GM12875 (cell line): ENCODE data around the gene CSF1.

Experiments used
- H3K4me3 ChIP-seq: one replicate; pipeline ENCODE4 v1.5.1; 2011; ENCODE audit warnings: low read depth, low read length, control low read depth
- TF ChIP-seq, protein P1 (sequence below): IDR thresholded peaks from 2 replicates; pipeline ENCODE4 v1.5.1; 2011; ENCODE audit warnings: low read depth, mild to moderate bottlenecking, control low read depth, inconsistent platforms, low read length, moderate library complexity, borderline replicate concordance; ENCODE audit not compliant: insufficient read depth

The CSF1 gene

DNA sequence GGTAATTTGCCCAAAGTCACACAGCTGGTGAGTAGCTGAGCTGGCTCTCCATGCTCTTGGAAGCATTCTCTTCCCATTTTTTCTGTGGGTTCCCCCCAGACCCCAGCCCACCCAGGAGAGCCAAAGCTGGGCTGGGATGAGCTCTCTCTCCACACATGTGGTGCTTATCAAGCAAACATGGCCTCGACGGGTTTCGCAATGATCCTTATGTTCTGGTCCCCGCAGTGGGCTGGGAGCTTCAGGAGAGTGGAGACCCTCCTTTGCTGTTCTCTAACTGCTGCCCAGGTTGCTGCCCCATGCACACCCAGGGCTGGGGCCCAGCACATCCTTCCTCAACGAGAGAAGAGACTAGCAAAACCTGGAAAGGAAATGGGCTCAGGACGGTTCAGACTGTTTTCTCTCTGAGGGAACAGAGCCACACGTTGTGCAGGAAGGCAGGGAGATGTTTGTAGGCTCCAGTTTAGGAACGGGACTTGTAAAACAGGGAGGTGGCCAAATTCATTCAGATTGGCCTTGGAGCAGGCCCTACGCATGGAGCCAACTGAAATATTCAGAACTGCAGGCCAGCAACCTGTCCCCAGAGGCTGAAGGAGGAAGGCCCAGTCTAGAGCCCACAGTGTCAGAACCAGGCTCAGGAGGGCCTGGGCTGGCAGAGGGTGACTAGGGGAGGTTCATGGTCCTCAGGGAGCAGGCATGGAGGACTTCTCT, 27.2 kb upstream of the CSF1 start:
- no peak overlapping the region for H3K4me3 ChIP-seq
- TF ChIP-seq, protein P1, sequence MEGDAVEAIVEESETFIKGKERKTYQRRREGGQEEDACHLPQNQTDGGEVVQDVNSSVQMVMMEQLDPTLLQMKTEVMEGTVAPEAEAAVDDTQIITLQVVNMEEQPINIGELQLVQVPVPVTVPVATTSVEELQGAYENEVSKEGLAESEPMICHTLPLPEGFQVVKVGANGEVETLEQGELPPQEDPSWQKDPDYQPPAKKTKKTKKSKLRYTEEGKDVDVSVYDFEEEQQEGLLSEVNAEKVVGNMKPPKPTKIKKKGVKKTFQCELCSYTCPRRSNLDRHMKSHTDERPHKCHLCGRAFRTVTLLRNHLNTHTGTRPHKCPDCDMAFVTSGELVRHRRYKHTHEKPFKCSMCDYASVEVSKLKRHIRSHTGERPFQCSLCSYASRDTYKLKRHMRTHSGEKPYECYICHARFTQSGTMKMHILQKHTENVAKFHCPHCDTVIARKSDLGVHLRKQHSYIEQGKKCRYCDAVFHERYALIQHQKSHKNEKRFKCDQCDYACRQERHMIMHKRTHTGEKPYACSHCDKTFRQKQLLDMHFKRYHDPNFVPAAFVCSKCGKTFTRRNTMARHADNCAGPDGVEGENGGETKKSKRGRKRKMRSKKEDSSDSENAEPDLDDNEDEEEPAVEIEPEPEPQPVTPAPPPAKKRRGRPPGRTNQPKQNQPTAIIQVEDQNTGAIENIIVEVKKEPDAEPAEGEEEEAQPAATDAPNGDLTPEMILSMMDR: no peak

DNA sequence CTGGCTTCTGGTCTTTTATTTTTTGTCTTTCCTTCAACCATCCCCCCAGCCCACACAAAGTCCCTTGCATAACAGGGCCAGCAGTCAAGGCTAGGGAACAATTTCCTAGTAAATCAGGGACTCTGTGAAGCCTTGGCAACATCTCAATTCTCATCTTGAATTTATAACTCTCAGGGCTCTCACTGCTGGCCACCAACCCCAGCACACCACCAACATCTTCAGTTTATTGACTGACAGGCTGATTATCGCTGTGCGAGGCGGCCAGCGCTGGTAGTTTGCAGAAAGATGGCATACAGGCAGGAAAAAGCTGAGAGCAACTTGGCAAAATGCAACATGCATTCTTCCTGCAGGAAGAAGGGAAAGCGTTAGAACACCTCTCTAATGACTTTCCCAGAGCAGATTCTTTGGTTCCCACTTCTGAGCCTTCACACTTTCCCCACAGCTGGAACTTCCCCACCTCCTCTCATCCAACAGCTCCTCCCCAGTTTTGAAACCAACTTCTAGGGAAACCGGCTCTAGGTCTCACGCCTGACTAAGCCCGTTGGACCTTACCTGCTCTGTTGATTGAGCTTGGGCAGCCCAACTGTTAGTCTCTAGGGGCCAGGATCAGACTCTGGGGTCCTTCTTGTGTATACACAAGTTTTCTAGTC, 26.3 kb upstream of the CSF1 start:
- TF ChIP-seq, protein P1: no peak
- no peak overlapping the region for H3K4me3 ChIP-seq

DNA sequence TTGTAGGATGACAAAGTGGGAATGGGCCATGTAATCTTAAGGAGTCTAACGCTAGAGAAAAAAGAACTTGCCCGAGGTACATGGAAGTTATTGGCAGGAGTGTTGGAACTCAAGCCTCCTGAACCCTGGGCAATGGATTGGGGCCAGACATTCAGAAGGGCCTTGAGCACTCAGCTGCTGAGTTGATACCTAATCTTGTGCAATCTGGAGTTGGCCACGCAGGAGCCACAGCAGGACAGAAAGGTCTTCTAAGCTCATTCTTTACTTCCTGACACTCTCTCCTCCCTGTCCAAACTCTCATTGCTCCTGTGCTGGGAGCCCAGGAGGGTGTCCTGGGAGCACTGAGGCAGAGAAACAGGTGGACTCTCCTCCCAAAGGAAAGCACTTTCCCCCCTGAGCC, 25.1 kb upstream of the CSF1 start:
- TF ChIP-seq, protein P1: no peak
- H3K4me3 ChIP-seq: no peak overlapping the region

DNA sequence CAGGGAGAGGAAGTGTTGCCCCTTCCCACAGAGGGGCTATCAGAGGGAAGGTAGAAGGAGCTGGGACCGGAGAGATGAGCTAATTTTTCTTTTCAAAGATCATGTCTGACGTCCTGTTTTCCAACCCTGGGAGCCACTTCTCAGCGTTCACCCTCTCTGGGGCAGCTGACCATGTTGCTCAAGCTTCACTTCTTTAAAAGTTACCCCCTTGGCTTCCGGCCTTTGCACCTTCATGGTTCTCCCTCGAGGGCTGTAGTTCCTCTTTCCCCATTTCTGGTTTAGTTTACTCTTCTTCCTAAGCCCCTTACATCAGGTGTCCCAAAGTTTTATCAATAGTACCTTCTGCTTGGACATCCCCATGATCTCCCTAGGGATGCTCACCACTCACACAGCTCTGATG, 23.8 kb upstream of the CSF1 start:
- H3K4me3 ChIP-seq: no peak overlapping the region
- TF ChIP-seq, protein P1: no peak

DNA sequence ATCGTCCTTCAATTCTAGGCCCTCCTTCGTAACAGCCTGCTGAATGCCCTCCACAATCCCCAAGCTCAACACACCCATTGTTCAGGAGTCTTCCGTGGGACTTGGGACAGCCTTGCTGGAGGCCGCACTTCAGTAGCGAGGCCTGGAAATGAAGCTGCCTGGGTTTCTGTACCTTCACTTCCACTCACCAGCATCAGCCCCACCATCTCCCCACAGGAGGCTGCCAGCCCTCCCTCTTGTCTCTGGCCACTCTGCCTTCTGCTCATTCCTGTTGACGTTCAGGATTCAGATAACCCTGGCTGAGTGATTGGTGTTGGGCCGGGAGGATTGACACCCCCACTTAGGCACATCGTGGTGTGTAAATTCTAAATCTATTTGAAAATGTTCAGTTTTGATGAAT, 23.4 kb upstream of the CSF1 start:
- H3K4me3 ChIP-seq: no peak overlapping the region
- TF ChIP-seq, protein P1: no peak

DNA sequence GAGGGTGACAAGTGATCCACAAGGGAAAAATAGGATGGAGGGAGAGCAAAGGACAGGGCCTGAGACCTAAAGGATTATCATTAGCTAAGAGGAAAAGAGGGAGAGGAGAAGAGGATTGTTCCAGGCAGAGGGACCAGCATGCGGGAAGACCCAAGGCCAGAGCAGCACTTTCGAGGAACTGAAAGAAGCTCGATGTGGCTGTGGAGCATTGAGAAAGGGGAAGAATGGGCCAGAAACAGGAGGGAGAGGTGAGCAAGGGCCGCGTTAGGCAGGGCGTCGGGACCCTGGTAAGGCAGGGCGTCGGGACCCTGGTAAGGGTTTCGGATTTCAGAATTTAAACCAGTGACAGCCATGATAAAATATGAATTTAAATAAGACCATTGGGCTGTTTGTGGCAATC, 22.8 kb upstream of the CSF1 start:
- H3K4me3 ChIP-seq: no peak overlapping the region

More for the DNA sequence above, 22.8 kb upstream of the CSF1 start:
- TF ChIP-seq, protein P1: no peak
